T-helper 22 cell (primary cell): ENCODE measurements around the gene PLSCR1.
"Not testable (repeated sequence)": the region's sequence is repeated elsewhere in the genome, so short reads cannot be mapped to it uniquely, and the experiment has no call there.

Experiments
- DNase-seq: peaks from one replicate; pipeline ENCODE4 v3.0.0-alpha.2; 2020; ENCODE audit warnings: low read depth

PLSCR1 gene

DNA sequence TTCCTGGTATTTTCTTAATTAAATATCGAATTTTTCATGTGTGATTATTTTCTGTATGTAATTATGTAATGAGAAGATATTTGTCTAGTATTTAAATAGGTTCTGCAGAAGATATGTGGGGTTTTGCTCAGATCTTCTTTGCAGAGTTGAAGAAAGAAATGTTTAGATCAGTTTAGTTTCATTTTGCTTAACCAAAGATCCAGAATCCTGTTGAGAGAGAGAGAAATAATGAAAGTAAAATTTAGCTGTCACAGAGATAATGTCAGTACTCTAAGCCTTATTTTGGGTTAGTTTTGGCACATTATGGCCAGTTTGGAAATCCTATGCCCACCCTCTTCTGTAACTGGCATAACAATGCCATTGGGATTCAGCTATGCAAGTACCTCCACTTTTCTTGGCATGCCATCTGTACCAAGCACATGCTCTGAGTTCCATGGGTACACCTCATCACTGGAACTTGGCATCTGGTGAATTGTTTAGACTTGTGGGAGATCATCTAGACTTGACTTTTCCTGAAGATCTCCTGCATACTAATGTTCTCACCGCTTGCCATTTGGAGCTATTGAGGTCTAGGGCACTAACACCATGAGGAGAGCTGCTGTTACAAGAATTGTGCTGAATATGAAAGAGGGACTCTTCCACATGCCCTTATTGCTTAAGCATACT is 30.9 kb downstream of the PLSCR1 start:
- no peak for DNase-seq

DNA sequence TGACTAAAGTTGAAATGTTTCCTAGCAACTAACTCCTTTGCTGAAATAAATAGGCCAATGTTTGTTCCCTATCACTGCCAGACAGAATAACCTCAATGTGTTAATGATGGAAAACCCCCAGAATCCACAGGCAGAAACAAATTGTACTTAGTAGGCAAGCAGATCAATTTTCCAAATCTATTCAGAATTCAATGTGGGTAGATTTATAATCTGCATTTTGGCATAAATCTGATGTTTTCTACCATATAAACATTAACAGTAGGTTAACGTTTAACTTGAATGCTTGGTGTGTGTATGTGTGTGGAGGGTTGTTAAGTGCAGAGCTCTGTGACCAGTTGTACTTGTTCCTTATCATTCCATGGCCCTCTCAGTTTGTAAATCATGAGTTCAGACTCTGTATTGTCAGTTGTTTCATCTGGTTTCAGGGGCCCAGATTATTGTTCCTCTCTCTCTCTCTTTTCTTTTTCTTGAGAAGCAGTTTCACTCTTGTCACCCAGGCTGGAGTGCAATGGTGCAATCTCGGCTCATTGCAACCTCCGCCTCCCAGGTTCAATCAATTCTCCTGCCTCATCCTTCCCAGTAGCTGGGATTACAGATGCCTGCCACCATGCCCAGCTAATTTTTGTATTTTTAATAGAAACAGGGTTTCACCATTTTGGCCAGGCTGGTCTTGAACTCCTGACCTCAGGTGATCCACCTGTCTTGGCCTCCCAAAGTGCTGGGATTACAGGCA is 32.8 kb downstream of the PLSCR1 start:
- DNase-seq = no peak

DNA sequence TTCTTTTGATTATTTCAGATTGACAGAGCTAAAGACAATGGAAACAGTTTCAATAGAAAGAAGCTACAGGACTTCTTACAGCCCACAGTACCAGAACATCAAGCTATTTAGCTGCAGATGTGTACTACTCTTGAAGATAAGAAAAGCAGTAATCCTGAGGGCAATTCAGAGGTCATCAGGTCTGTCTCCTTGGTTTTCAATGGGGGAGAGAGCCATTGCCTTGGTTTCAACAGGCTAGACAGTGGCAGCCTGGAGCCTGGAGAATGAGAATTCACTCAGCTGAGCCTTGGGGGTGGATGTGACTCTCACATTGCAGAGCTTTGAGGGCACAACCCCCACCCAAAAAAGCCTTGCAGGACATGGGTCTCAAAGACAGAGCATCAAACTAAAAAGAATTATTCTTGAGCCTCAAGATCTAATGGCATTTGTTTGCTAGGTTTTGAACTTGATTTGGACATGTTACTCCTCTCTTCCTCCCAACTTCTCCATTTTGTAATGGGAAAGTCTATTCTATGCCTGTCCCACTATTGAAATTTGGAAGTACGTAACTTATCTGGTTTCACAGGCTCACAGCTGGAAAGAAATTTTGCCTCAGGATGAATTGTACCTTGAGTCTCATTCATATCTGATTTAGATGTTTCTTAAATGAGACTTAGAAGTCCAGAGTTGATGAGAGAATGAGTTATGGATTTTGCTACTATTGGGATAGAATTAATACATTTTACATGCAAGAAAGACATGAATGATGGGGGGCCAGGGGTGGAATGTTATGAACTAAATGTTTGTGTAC is 36.9 kb downstream of the PLSCR1 start:
- DNase-seq = no peak

DNA sequence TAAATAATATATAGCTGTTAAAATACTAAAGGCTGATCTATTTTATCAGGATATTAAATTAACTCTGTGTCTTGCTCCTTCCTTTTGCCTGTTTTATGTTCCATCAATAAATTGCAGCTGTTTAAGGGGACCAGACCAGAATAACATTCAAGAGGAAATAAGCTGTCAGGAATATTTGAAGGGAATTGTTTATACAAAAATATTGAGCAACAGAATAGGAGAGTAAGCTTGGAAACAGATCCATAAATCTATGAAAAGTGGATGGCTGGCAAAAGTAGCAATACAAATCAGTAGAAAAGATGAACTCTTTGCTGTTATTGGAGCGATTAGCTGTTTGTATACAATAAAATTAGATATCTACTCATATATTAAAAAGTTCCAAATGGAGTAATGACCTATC is 38.9 kb downstream of the PLSCR1 start:
- no peak for DNase-seq

DNA sequence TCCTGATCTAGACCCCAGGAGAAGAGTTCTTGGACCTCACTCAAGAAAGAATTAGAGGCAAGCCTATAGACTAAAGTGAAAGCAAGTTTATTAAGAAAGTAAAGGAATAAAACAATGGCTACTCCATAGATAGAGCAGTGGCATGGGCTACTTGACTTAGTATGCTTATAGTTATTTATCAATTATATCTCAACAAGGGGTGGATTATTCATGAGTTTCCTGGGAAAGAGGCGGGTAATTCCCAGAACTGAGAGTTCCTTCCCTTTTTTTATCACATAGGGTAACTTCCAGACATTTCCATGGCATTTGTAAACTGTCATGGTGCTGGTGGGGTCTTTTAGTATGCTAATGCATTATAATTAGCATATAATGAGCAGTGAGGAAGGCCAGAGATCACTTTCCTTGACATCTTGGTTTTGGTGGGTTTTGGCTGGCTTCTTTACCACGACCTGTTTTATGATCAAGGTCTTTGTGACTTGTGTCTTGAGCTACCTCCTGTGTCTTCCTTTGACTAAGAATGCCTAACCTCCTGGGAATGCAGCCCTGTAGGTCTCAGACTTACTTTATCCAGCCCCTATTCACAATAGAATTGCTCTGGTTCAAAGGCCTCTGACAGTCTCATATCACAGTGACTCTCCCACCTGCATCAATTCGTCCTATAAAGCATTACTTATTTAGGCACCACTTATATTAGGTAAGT is 39.8 kb downstream of the PLSCR1 start:
- DNase-seq = no peak

DNA sequence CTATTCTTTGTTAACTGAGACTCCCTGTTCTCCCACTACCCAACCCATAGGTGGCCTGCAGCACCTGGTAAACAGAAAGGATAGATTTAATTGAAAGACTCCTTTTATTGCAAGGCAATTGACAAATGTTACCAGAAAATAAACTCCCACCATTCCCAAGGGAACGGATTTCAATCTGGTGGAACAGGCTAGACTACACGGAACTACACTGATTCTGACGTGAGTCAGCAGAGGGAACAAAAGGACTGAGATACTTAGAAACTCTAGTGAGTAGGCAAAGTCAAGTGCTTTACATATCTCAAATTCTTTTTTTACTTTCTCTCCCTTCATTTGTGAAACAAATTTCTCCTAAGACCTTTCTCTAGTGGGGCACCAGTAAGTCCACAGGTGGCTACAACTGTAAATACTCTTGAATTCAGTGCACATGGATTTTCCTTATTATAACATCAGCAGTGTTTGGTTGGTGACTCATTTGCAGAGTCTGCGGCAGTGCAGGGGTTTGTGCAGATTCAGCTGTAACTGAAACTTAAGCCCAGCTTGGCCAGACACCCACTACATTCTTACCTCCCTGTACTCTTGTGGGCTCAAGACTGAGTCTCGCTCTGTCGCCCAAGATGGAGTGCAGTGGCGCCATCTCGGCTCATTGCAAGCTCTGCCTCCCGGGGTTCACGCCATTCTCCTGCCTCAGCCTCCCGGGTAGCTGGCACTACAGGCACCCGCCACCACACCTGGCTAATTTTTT is 40.8 kb downstream of the PLSCR1 start:
- no peak for DNase-seq

DNA sequence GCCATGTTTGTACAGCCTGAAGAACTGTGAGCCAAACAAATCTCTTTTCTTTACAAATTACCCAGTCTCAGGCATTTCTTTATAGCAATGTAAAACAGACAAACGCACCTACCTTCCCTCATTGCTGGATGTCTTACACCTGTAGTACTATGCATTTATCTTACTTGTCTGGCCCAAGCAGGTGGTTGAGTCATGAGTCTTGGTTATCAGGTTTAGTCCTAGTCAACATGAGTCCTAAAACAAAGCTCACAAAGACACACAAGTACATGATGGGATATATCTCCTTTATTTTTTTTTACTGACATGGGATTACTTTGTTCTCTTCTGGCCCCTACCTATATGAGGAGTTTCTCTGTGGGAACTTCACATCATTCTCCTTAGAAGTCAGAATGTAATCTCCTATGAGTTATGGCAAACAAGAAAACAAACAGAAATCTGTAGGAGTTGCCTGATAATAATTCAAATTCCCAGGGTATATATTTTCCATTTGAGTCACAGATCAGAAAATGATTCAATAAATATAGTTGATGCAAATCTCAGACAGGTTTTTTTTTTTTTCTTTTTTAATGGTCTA is 41.4 kb downstream of the PLSCR1 start:
- no peak for DNase-seq

DNA sequence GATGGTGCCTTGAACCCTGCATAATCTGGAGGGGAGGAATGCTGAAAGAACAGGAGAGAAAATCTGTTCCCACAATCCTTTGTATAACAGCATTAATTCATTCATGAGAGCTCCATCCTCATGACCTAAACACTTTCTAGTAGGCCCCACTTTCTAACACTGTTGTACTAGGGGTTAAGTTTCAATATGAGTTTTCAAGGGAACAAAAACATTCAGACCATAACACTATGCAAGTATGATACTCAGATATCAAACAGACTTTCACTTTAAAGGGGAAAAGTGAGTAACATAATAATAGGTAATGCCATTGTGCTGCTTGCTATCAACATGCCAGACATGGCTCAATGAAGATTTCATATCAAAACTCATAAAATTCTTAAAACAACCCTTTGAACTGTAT is 42.7 kb downstream of the PLSCR1 start:
- DNase-seq = no peak

DNA sequence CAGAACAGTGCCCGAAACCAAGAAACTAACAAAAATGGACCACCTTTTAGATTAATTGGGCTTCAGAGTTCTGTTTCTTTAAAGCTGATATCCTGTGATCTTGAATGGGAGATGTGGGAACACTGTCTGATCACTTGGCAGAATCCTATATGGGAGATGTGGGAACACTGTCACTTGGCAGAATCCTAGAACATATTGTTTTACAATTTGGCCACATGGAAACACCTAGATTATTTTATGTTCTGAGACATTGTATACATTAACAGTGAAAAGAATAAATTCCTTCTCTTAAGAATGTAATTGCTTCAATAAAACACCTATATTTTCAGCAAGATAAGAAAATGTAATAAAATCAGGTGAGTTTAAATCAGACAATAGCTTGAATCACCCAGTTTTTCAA is 44.7 kb downstream of the PLSCR1 start:
- no peak for DNase-seq

DNA sequence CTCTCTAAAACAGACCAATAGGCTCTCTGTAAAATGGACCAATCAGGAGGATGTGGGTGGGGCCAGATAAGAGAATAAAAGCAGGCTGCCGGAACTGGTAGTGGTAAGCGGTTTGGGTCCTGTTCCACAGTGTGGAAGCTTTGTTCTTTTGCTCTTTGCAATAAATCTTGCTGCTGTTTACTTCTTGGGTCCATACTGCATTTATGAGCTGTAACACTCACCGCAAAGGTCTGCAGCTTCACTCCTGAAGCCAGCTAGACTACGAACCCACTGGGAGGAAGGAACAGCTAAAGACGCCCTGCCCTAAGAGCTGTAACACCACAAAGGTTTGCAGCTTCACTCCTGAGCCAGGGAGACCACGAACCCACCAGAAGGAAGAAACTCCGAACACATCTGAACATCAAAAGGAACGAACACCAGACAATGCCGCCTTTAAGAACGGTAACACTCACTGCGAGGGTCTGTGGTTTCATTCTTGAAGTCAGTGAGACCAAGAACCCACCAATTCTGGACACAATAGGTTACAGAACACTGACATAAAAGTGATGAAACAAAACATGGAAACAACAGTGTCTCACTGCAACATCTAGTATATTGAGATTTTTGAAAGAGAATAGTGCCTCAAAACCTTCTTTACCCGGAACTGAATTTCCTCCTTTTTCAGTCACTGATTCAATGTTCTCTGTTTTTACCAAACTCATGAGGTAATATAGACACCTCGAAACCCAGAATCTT is 46.2 kb downstream of the PLSCR1 start:
- no peak for DNase-seq

DNA sequence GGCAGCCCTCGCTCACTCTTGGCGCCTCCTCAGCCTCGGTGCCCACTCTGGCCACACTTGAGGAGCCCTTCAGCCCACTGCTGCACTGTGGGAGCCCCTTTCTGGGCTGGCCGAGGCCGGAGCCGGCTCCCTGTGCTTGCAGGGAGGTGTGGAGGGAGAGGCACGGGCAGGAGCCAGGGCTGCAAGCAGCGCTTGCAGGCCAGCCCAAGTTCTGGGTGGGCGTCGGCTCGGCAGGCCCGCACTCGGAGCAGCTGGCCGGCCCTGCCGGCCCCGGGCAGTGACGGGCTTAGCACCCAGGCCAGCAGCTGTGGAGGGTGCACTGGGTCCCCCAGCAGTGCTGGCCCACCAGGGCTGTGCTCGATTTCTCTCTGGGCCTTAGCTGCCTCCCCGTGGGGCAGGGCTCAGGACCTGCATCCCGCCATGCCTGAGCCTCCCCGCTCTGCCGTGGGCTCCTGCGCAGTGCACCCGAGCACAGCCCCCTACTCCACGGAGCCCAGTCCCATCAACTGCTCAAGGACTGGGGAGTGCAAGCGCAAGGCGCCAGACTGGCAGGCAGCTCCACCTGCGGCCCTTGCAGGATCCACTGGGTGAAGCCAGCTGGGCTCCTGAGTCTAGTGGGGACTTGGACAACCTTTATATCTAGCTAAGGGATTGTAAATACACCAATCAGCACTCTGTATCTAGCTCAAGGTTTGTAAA is 47.1 kb downstream of the PLSCR1 start:
- not testable (repeated sequence) for DNase-seq

DNA sequence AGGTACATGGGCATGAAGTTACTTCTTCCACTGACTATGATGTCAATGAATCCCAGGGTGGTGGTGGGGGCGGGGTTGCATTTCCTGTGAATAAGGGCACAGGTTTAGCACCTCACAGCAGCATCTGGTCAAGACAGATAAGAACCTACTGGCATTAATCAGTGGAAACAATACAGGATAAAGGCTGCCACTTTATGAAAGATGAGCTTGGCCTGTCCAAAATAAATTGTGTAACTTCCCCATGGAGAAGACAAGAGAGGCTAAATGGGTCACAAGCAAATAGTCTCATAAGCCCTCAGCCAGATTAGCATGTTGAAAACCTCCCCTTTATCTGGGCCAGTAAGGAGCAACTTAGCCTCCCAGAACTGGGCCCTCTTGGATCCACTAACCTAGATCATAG is 47.7 kb downstream of the PLSCR1 start:
- DNase-seq = no peak

DNA sequence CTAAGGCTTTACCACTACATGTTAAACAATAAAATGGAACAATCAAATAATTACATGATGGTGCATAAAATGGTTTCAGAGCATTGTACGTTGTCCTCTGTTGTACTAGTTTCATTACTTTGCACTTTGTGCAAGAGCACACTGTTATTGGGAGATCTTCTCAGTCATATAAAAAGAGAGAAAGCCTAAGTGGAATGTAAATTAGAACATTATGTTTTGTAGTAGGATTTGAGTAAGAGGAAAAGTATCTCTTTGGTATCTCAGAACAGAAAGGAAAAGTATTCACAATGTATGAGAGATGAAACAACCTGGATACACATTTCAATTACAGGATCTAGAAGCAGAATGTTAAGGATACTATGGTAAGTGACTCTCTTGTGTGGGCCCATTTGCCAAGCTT is 48.2 kb downstream of the PLSCR1 start:
- DNase-seq = no peak

DNA sequence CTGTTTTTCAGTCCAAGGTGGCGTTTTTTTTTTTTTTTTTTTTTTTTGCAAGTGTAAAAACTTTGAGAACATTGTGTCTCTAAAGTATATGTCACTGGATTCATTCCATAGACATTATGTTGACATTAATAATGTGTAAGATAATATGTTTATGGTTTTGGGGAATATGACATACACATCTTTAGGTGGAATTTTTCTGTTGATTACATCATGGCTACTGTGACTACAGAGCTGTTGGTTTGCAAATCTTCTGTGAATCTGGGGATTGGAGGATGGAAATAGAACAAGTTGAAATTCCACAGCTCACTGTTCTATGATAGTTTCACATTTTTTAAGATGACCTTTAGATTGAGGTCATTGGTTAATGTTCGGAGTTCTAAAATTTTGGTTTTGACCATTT is 50.6 kb downstream of the PLSCR1 start:
- DNase-seq = no peak

DNA sequence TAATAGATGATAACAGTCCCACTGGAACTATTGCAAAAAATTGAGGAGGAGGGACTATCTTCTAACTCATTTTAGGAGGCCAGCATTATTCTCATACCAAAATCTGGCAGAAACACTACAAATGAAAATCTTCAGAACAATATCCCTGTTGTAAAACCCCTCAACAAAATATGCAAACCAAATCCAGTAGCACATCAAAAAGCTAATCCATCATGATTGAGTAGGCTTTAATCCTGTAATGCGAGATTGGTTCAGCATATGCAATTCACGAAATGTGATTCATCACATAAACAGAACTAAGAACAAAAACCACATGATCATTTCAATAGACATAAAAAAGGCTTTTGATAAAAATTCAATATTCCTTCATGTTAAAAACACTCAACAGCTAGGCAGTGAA is 51.2 kb downstream of the PLSCR1 start:
- DNase-seq = no peak

DNA sequence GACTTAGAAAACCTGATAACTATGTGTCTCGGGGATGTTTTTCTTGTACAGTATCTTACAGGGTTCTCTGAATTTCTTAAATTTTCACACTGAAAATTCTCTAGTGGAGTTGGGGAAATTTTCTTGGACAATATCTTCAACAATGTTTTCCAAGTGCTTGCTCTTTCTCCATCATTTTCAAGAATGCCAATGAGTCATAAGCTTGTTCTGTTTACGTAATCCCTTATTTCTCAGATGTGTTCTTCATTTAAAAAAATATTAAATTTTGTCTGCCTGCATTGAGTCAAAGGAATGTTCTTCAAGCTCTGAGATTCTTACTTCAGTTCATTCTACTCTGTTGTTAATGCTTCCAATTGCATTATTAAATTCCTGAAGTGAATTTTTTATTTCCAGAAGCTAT is 53.1 kb downstream of the PLSCR1 start:
- no peak for DNase-seq

DNA sequence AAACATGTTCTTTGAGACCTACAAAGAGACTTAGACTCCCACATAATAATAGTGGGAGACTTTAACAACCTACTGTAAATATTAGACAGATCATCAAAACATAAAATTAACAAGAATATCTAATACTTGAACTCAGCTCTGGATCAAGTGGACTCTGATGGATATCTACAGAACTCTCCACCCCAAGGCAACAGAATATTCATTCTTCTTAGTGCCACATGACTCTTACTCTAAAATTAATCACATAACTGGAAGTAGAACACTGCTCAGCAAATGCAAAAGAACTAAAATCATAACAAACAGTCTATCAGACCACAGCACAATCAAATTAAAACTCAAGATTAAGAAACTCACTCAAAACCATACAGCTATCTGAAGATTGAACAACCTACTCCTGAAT is 59.1 kb downstream of the PLSCR1 start:
- DNase-seq = no peak

DNA sequence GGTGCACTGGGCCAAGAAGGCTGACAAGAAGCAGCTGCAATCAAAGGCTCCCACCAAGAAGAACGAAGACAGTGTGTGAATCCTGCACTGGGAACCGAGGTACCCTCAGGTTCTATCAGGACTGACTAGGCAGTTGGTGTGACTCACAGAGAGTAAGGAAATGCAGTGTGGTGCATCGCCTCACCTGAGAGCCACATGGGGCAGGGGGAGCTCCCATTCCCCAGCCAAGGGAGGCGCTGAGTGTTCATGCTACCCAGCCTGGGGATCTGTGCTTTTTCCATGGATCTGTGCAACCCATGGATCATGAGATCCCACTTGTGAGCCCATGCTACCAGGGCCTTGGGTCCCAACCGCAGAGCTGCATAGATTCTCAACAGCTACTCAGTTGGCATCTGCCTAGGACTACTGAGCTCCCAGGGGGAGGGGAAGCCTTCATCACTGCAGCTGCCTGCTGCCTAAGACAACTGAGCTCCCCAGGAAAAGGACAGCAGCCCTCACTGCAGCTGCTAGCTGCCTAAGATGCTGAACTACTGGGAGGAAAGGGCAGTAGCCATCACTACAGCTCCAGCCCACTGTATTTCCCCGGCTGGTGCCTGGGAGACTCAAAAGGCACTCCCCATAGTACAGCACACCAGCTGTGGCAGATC is 68.2 kb downstream of the PLSCR1 start:
- DNase-seq = no peak

DNA sequence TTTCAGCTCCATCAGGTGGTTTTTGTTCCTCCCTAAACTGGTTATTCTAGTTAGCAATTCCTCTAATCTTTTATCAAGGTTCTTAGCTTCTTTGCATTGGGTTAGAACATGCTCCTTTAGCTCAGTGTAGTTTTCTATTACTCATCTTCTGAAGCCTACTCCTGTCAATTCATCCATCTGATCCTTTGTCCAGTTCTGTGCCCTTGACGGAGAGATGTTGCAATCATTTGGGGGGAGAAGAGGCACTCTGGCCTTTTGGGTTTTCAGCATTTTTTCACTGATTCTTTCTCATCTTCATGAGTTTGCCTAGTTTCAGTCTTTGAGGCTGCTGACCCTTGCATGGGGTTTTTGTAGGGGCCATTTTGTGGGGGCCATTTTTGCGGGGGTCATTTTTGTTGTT is 69.4 kb downstream of the PLSCR1 start:
- DNase-seq = not testable (repeated sequence)

DNA sequence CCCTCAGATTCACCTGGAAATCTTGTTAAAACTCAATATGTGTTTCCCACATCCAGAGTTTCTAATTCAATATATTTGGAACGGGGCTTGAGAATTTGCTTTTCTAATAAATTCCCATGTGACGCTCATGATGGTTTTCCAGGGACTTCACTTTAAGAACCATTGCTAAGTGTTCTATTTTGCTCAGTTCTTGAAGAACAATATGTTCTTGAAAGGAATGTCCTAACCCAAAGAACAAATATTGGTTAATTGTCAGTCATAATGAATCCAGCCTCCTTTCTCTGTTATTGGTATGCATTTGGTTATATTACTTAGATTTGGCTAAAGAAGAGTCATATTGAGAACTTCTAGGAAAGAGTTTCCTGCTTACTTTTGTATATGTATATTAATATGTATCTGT is 70.7 kb downstream of the PLSCR1 start:
- no peak for DNase-seq
